ENCODE data around the gene ENTPD2. TPM values are rescaled to one million over a fixed set of nuclear protein-coding genes. Genes with fewer than 3 reads are reported as not detected.

Gene ENTPD2
- total RNA-seq, 1 donor from 2014 or later: not detected

GRCh38 chr9:137075275-137075775, 21.5 kb upstream of the ENTPD2 start:
- Mint-ChIP-seq H3K4me3 (no peak overlapping the region), H3K27ac (no peak overlapping the region), H3K9me3 (no peaks in the 10 kb centered on the region), H3K4me1 (peaks cover 14% of the 10 kb centered on the region), H3K36me3 (ENCODE audit: low read depth) (peaks cover 3% of the 10 kb centered on the region), H3K27me3 (no peaks in the 10 kb centered on the region)
- DNase-seq: no peak
- intact Hi-C loops (cut with micrococcal nuclease): no loop called here

DNA sequence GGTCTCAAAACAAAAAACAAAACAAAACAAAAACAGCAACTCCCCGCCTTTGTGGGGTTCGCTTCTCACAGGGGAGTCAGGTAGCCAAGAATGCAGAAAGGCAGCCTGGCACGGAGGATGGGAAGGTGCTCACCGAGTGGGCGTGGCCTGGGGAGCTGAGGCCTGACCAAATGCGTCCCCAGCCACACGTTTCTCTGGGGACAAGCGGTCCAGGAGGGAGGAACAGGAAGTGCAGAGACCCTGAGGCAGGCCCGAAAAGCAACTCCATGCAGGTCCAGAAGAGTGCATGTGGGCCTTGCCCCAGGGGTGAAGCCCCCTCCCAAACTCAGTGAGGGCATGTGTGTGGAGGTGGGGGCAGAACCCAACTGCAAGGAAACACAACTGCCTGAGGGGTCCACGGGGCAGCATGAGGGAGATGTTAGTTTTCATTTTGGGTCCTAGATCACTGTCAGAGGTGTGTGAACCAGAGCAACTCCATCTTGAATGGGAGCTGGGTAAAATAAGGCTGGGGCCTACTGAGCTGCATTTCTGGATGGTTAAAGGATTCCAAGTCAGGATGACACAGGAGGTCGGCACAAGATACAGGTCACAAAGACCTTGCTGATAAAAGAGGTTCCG, 20.9 kb upstream of the ENTPD2 start:
- Mint-ChIP-seq H3K4me1 (peaks cover 11% of the 10 kb centered on the region), H3K27me3 (no peaks in the 10 kb centered on the region), H3K36me3 (ENCODE audit: low read depth) (peaks cover 1% of the 10 kb centered on the region), H3K9me3 (no peaks in the 10 kb centered on the region), H3K27ac (no peak overlapping the region), H3K4me3 (no peak overlapping the region)
- intact Hi-C loops (cut with micrococcal nuclease): no loop called here
- no peak for DNase-seq

GRCh38 chr9:137073992-137074399, 20.1 kb upstream of the ENTPD2 start:
- no peaks in the 10 kb centered on the region for H3K27me3 Mint-ChIP-seq
- H3K27ac Mint-ChIP-seq: no peak overlapping the region
- H3K9me3 Mint-ChIP-seq: no peaks in the 10 kb centered on the region
- DNase-seq: no peak
- no peak overlapping the region for H3K4me3 Mint-ChIP-seq
- intact Hi-C loops (cut with micrococcal nuclease): no loop called here
- H3K4me1 Mint-ChIP-seq: peaks cover 11% of the 10 kb centered on the region
- no peaks in the 10 kb centered on the region for H3K36me3 Mint-ChIP-seq (ENCODE audit: low read depth)

GRCh38 chr9:137071282-137071681, 17.4 kb upstream of the ENTPD2 start:
- Mint-ChIP-seq H3K27me3 (no peaks in the 10 kb centered on the region), H3K9me3 (no peaks in the 10 kb centered on the region), H3K36me3 (ENCODE audit: low read depth) (peaks cover 5% of the 10 kb centered on the region), H3K4me3 (peak overlapping the region; percentile 80), H3K4me1 (peaks cover 20% of the 10 kb centered on the region), H3K27ac (peak overlapping the region; percentile 68)
- no peak for DNase-seq
- intact Hi-C loops (cut with micrococcal nuclease): loop anchor here (2.0 kb wide), 1 partner anchor 16 kb away; the partner anchor contains the start of gene MAN1B1

DNA sequence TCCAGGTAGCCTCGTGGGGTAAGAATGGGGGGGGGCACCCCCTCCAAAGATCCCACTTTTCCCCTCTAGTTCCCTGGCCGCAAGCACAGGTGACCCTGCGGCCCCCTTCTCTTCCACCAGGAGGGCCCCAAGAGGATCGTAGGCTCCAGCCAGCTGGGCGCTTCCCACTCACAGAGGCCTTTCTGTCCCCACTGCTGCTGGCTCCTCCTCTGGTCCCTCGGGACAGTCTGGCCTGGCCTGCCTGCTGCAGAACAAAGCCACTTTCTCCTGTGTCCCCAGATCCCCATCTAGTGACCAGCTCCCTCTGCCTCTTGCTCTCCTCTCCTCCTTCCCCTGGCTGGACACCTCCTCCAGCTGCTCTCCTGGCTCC, 17.0 kb upstream of the ENTPD2 start:
- Mint-ChIP-seq H3K9me3 (no peaks in the 10 kb centered on the region), H3K27me3 (no peaks in the 10 kb centered on the region), H3K36me3 (ENCODE audit: low read depth) (peaks cover 5% of the 10 kb centered on the region), H3K4me1 (peaks cover 20% of the 10 kb centered on the region), H3K27ac (peak overlapping the region; percentile 68), H3K4me3 (peak overlapping the region; percentile 80)
- intact Hi-C loops (cut with micrococcal nuclease): loop anchor here (2.0 kb wide), 1 partner anchor 16 kb away; the partner anchor contains the start of gene MAN1B1
- DNase-seq: no peak

DNA sequence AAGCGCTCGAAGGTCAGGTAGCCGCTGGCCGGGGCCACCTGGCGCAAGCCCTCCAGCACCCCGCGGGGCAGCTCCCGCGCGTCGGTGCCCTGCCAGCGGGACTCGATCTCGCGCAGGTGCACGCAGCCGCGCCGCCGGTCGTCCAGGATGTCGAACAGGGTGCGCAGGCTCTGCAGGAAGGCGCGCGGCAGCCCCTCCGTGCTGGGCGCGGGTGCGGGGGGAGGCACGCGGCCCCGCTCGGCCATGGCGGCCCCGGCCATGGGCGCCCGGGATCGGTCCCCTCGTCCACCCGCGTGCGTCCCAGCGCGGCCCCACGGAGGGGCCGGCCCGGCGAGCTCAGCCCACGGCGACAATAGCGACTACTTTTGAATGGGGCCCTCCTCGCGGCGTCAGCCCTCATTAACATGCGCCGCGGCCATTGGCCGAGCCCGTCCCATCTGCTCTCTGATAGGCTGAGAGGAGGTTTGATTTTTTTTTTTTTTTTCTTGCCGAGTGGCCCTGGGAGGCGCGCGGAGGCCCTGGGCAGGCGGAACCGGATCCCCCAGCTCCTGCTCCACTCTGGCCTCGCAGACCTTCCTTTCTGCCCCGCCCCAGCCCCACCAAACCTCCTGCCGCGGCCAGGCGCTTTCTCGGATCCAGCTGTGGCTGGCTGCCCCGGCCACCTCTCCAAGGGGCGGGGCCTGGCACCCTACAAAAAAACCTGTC, 16.5 kb upstream of the ENTPD2 start, which contains the start of gene SAPCD2:
Gene SAPCD2, minus strand, starts transcription at position 357 of the 705 bp plus-strand sequence. Its CDS starts 97 bp downstream, at position 260.
- intact Hi-C loops (cut with micrococcal nuclease): loop anchor here (2.0 kb wide), 1 partner anchor 16 kb away; the partner anchor contains the start of gene MAN1B1
- peaks cover 20% of the 10 kb centered on the region for H3K4me1 Mint-ChIP-seq
- H3K36me3 Mint-ChIP-seq (ENCODE audit: low read depth): peaks cover 5% of the 10 kb centered on the region
- H3K4me3 Mint-ChIP-seq: peak within 1 kb of the TSS; percentile 80
- DNase-seq: peak; percentile 96
- no peaks in the 10 kb centered on the region for H3K27me3 Mint-ChIP-seq
- H3K9me3 Mint-ChIP-seq: no peaks in the 10 kb centered on the region
- H3K27ac Mint-ChIP-seq: peak within 1 kb of the TSS; percentile 68

- peak; percentile 74 for DNase-seq
- intact Hi-C loops (cut with micrococcal nuclease): loop anchor here (2.0 kb wide), 1 partner anchor 17 kb away; the partner anchor contains the start of gene MAN1B1
- H3K4me3 Mint-ChIP-seq: peak overlapping the region; percentile 74
- peaks cover 5% of the 10 kb centered on the region for H3K36me3 Mint-ChIP-seq (ENCODE audit: low read depth)
- H3K4me1 Mint-ChIP-seq: peaks cover 20% of the 10 kb centered on the region
- no peaks in the 10 kb centered on the region for H3K27me3 Mint-ChIP-seq
- no peak overlapping the region for H3K27ac Mint-ChIP-seq
- H3K9me3 Mint-ChIP-seq: no peaks in the 10 kb centered on the region
Observed at GRCh38 chr9:137069508-137070091, 15.7 kb upstream of the ENTPD2 start.

DNA sequence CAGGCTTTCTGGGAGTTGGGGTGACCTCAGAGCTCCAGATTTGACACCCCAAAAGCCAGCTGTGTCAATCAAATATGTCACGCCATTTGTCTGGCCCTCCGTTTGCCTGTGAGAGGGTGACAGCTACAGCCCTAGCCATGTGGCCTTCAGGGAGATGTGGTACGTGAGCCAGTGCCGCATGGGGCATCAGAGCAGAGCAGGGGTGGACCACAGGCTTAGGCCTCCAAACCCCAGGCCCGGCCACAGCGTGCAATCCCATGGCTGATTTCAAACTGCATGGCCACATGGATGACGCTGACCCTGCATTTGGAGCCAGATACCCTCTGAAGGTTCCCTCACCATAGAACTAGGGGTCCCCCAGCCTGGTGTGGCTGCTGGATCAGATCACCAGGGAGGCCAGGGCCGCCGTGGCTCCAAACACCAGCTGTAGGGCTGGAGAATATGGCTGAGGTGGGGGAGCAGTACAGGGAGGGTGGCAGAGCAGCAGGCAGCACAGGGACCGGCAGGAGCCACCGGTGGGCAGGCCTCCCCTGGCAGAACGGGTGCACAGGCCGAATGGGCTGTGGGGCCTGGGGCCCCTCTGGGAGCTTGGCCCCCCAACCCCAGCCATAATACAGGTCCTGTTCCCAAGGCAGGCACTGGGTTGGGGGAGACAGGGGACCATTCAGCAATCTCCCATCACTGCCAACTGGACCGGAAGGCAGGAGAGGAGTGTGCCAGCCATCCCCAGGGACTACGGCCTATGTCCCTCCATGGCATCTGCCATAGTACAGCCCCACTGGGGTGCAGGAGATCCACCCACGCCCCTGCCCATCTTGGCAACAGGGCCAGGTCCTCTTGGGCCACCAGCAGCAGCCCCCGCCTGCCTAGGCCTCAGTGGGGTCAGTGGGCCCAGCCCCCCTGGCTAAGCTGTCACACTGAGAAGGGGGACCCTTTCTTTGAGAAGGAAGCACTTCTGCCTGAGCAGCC, 15.0 kb upstream of the ENTPD2 start:
- no peak for DNase-seq
- H3K4me3 Mint-ChIP-seq: peak overlapping the region; percentile 74

GRCh38 chr9:137067860-137068538, 14.1 kb upstream of the ENTPD2 start:
- H3K27me3 Mint-ChIP-seq: no peaks in the 10 kb centered on the region
- intact Hi-C loops (cut with micrococcal nuclease): loop anchor here (1.0 kb wide), 1 partner anchor 22 kb away; the partner anchor contains the start of gene NPDC1
- peak overlapping the region; percentile 76 for H3K4me3 Mint-ChIP-seq
- H3K36me3 Mint-ChIP-seq (ENCODE audit: low read depth): peaks cover 8% of the 10 kb centered on the region
- peaks cover 23% of the 10 kb centered on the region for H3K4me1 Mint-ChIP-seq
- peak; percentile 96 for DNase-seq
- H3K9me3 Mint-ChIP-seq: no peaks in the 10 kb centered on the region
- H3K27ac Mint-ChIP-seq: peak overlapping the region; percentile 64

More for the DNA sequence above, 15.0 kb upstream of the ENTPD2 start:
- Mint-ChIP-seq H3K27me3 (no peaks in the 10 kb centered on the region), H3K9me3 (no peaks in the 10 kb centered on the region), H3K36me3 (ENCODE audit: low read depth) (peaks cover 8% of the 10 kb centered on the region), H3K4me1 (peaks cover 23% of the 10 kb centered on the region), H3K27ac (no peak overlapping the region)
- intact Hi-C loops (cut with micrococcal nuclease): no loop called here

DNA sequence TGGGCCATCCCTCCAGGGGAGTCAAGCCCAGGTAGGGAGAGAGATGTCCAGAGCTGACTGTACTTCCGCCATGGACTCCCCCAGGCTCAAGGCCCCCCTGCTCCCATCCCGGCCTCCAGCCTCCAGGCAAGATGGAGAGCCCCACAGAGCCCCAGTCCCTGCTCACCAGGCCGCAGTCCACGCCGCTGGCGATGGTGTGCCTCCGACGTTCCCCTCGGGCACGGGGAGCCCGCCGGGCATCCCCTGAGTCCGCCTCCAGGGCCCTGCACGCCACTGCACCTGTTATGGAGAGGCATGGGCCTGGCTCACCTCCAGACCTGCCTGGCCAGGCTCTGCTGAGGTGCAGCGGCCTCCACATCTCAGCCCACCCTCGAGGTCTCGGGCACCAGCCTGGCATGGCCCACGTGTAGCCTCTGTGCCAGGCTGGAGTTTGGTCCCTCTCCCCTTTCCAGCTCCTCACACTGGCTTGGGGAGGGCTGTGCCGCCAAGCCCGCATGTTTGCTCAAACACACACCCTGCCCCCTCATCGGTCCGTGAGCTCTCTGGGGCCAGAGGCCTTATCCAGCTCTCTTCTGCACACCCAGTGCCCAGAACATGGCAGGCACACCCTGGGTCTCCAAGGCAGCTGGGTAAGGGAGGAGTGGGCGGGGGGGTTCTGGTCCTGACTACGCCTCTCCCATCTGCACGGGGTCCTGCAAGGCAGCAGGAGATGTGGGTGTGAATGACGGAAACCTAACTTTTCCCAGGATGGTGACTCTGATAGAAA, 12.4 kb upstream of the ENTPD2 start:
- intact Hi-C loops (cut with micrococcal nuclease): no loop called here
- peaks cover 17% of the 10 kb centered on the region for H3K4me1 Mint-ChIP-seq

DNA sequence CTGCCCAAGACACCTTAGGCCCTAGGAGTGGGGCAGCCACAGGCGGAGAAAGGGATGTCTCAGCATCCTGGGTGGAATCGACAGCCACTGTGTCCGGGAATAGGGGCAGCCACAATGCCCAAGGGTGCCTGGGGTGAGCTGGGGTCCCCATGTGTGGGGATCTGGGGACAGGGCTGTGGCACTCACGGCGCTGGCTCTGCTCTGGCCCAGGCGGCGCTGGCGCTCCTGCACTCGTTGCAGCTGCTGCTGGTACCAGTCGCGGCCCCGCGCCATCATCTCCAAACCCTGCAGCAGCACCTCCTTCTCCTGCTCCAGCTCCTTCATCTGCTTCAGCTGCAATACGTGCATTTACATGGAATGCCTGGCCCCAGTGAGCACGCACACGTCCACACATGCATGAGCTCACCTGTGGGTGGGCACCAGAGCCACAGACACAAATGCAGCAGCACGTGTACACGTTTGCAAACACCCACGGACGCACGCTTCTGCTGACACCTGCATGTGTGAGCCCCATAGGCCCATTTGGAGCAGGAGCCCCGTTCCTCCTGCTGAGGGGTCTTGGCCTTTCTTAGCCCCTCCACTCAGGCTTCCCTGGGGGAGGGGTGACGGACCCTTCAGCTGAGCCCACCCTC, 11.6 kb upstream of the ENTPD2 start:
- intact Hi-C loops (cut with micrococcal nuclease): loop anchor here (2.0 kb wide), 1 partner anchor 37 kb away; the partner anchor contains the start of gene ABCA2
- H3K36me3 Mint-ChIP-seq (ENCODE audit: low read depth): peaks cover 8% of the 10 kb centered on the region
- no peak overlapping the region for H3K27ac Mint-ChIP-seq
- peaks cover 12% of the 10 kb centered on the region for H3K4me1 Mint-ChIP-seq
- no peak overlapping the region for H3K4me3 Mint-ChIP-seq
- H3K27me3 Mint-ChIP-seq: no peaks in the 10 kb centered on the region
- no peak for DNase-seq
- no peaks in the 10 kb centered on the region for H3K9me3 Mint-ChIP-seq

More for the DNA sequence above, 12.4 kb upstream of the ENTPD2 start:
- Mint-ChIP-seq H3K36me3 (ENCODE audit: low read depth) (peaks cover 8% of the 10 kb centered on the region), H3K9me3 (no peaks in the 10 kb centered on the region), H3K27ac (no peak overlapping the region), H3K4me3 (no peak overlapping the region), H3K27me3 (no peaks in the 10 kb centered on the region)
- no peak for DNase-seq

DNA sequence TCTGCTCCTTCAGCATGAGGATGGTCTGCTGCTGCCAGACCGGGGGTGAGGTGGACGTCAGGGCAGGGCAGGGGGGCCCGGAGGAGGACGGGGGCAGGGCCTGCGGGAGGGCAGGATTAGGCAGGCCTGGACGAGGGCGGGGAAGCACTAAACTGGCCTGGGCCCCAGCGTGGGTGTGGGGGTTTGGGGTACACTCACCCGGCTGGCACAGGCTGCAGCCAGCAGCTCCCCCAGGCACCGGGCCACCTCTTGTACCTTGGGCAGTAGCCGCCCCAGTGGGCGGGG, 11.0 kb upstream of the ENTPD2 start:
- Mint-ChIP-seq H3K4me1 (peaks cover 12% of the 10 kb centered on the region), H3K9me3 (no peaks in the 10 kb centered on the region), H3K4me3 (no peak overlapping the region), H3K36me3 (ENCODE audit: low read depth) (peaks cover 8% of the 10 kb centered on the region), H3K27me3 (no peaks in the 10 kb centered on the region), H3K27ac (no peak overlapping the region)
- no peak for DNase-seq
- intact Hi-C loops (cut with micrococcal nuclease): loop anchor here (2.0 kb wide), 1 partner anchor 36 kb away; the partner anchor contains the start of gene ABCA2
